ENCODE results near the gene TIGD2. TPM values are rescaled to one million over a fixed set of nuclear protein-coding genes. Genes with fewer than 3 reads are reported as not detected.

The TIGD2 gene
- total and polyA plus RNA-seq, 2 of the 13 experiments (the other 11 are each of a cell fraction or from before 2014, with no cell fraction given), result 3.1 to 15.5 TPM

DNA sequence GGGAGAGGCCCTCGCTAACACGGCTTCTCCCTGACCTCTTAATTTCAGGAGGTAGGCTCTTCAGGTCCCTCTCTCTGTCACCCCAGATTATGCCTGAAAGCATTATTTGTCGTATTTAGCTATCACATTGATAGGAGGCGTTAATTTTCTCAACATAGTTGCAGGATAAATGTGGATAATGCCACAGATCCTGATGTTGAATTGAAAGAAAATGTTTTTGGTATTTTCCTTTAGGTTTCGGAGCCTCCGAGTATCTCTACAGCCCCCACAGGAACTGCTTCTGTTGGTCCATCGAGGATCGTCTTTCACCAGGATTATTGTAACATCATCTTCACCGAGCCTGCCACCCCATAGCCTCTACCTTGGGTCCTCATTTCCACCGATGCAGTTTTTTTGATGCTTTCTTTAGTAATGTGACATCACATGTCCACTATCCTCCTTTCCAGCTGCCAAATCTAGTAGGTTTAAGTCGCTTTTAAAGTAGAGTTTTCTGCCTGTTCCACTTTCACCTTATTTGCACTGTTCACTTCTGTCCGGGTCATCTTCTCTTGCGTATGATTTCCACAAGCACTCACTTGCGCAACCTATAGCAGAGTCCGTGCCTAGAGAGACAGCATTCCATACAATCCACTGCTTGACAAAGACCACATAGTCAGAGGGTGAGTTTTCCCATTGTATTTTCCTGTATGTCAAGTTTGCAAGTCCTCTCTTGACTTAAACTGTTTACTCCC is 665 bp downstream of the TIGD2 start (continued):
- TF ChIP-seq, protein P1, sequence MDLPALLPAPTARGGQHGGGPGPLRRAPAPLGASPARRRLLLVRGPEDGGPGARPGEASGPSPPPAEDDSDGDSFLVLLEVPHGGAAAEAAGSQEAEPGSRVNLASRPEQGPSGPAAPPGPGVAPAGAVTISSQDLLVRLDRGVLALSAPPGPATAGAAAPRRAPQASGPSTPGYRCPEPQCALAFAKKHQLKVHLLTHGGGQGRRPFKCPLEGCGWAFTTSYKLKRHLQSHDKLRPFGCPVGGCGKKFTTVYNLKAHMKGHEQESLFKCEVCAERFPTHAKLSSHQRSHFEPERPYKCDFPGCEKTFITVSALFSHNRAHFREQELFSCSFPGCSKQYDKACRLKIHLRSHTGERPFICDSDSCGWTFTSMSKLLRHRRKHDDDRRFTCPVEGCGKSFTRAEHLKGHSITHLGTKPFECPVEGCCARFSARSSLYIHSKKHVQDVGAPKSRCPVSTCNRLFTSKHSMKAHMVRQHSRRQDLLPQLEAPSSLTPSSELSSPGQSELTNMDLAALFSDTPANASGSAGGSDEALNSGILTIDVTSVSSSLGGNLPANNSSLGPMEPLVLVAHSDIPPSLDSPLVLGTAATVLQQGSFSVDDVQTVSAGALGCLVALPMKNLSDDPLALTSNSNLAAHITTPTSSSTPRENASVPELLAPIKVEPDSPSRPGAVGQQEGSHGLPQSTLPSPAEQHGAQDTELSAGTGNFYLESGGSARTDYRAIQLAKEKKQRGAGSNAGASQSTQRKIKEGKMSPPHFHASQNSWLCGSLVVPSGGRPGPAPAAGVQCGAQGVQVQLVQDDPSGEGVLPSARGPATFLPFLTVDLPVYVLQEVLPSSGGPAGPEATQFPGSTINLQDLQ (CRISPR knock-in tag; IDR thresholded peaks at IDR 0.05), result no peak
- no peak for TF ChIP-seq ZNF567 (CRISPR knock-in tag; IDR thresholded peaks at IDR 0.05; ENCODE audit: borderline replicate concordance)
- TF ChIP-seq REPIN1 (CRISPR knock-in tag; IDR thresholded peaks at IDR 0.05; ENCODE audit: borderline replicate concordance, low read depth), result 0 out of 2 replicates have a peak, but pooled peaks have one; percentile 41
- TF ChIP-seq ZNF816 (CRISPR knock-in tag; IDR thresholded peaks at IDR 0.05; ENCODE audit: borderline replicate concordance), result no peak
- TF ChIP-seq FOSL1 (CRISPR knock-in tag; IDR thresholded peaks at IDR 0.05; ENCODE audit: borderline replicate concordance), result 0 out of 2 replicates have a peak, but pooled peaks have one; percentile 17
- peak; percentile 60; the same call in 1 of the 2 replicates for TF ChIP-seq GATAD1 (CRISPR knock-in tag; IDR thresholded peaks at IDR 0.05)
- TF ChIP-seq CREM (IDR thresholded peaks at IDR 0.05), result peak; percentile 78
- no peak for TF ChIP-seq CREM (CRISPR knock-in tag; IDR thresholded peaks at IDR 0.05)
- TF ChIP-seq KDM1A (CRISPR knock-in tag; IDR thresholded peaks at IDR 0.05), result peak; percentile 73
- no peak for TF ChIP-seq ZNF282 (IDR thresholded peaks at IDR 0.05; ENCODE audit: partially characterized antibody)
- peak; percentile 53; the same call in 1 of the 2 replicates for TF ChIP-seq ZSCAN9 (CRISPR knock-in tag; IDR thresholded peaks at IDR 0.05; ENCODE audit: borderline replicate concordance)
- TF ChIP-seq, protein P2, sequence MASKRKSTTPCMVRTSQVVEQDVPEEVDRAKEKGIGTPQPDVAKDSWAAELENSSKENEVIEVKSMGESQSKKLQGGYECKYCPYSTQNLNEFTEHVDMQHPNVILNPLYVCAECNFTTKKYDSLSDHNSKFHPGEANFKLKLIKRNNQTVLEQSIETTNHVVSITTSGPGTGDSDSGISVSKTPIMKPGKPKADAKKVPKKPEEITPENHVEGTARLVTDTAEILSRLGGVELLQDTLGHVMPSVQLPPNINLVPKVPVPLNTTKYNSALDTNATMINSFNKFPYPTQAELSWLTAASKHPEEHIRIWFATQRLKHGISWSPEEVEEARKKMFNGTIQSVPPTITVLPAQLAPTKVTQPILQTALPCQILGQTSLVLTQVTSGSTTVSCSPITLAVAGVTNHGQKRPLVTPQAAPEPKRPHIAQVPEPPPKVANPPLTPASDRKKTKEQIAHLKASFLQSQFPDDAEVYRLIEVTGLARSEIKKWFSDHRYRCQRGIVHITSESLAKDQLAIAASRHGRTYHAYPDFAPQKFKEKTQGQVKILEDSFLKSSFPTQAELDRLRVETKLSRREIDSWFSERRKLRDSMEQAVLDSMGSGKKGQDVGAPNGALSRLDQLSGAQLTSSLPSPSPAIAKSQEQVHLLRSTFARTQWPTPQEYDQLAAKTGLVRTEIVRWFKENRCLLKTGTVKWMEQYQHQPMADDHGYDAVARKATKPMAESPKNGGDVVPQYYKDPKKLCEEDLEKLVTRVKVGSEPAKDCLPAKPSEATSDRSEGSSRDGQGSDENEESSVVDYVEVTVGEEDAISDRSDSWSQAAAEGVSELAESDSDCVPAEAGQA (IDR thresholded peaks at IDR 0.05; ENCODE audit: low read depth), result peak; percentile 54; the same call in 1 of the 2 replicates
- TF ChIP-seq, protein P2 (CRISPR knock-in tag; IDR thresholded peaks at IDR 0.05; ENCODE audit: borderline replicate concordance), result no peak
- TF ChIP-seq ZNF556 (CRISPR knock-in tag; IDR thresholded peaks at IDR 0.05; ENCODE audit: borderline replicate concordance), result peak; percentile 43; the same call in 1 of the 2 replicates
- peak; percentile 86 for TF ChIP-seq ZNF124 (CRISPR knock-in tag; IDR thresholded peaks at IDR 0.05)
- TF ChIP-seq, protein P3, sequence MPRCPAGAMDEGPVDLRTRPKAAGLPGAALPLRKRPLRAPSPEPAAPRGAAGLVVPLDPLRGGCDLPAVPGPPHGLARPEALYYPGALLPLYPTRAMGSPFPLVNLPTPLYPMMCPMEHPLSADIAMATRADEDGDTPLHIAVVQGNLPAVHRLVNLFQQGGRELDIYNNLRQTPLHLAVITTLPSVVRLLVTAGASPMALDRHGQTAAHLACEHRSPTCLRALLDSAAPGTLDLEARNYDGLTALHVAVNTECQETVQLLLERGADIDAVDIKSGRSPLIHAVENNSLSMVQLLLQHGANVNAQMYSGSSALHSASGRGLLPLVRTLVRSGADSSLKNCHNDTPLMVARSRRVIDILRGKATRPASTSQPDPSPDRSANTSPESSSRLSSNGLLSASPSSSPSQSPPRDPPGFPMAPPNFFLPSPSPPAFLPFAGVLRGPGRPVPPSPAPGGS (CRISPR knock-in tag; IDR thresholded peaks at IDR 0.05), result 0 out of 2 replicates have a peak, but pooled peaks have one; percentile 10
- peak; percentile 52; the same call in 1 of the 2 replicates for TF ChIP-seq JUNB (CRISPR knock-in tag; IDR thresholded peaks at IDR 0.05; ENCODE audit: borderline replicate concordance)

Measured in HepG2 (cell line).